Ovary (tissue), 9 donors: ENCODE results near the gene SEC24A. TPM values are rescaled to one million over a fixed set of nuclear protein-coding genes. Genes with fewer than 3 reads are reported as not detected.

Source experiments
- DNase-seq, 5 donors: peaks; one replicate each; pipeline ENCODE4 v3.0.0-alpha.2; 2019 to 2020
- H3K27ac ChIP-seq, 2 donors: fragments of 200-600 bp; one replicate each; pipeline versions ENCODE4 v1.5.1 to v1.8.0; 2019 to 2022
- H3K27me3 ChIP-seq: fragments of 200-600 bp; one replicate; pipeline ENCODE4 v1.8.0; 2022
- H3K36me3 ChIP-seq: fragments of 200-600 bp; sonication (generic); one replicate; pipeline ENCODE4 v1.5.1; 2019
- H3K4me1 ChIP-seq: one replicate; pipeline ENCODE4 v1.8.1; 2013; ENCODE audit warnings: mild to moderate bottlenecking, moderate library complexity; ENCODE audit not compliant: insufficient read depth
- H3K4me3 ChIP-seq: fragments of 200-600 bp; sonication (generic); one replicate; pipeline ENCODE4 v1.5.1; 2017
- H3K9me3 ChIP-seq, 2 donors: fragments of 200-600 bp in 1 of 2; sonication (generic) in 1 of 2; one replicate each; pipeline versions ENCODE4 v1.5.1 to v1.8.1; 2013 to 2019; ENCODE audit warnings: mild to moderate bottlenecking in 1 of 2, moderate library complexity in 1 of 2
- EP300 ChIP-seq: sonication (generic); formaldehyde crosslinking; IDR thresholded peaks from one replicate; pipeline ENCODE4 v1.6.1; 2017; ENCODE audit warnings: antibody characterized with exemption
- POLR2A ChIP-seq: fragments of 450-650 bp; IDR thresholded peaks from one replicate; pipeline ENCODE4 v1.6.1; 2017; ENCODE audit warnings: antibody characterized with exemption, mild to moderate bottlenecking, moderate library complexity
- WGBS, 3 donors: extraction: QIAGEN DNeasy Blood & Tissue Kit in 1 of 3; methylation state at CpG; one replicate each; pipeline versions ENCODE4 v1.1.5 to v1.1.7; 2013 to 2017; 5-methylcytosine and 5-hydroxymethylcytosine counted together
- intact Hi-C, 4 donors: fragments of 100-400 bp; cut with DNase I; formaldehyde crosslinking; loops; one replicate each; pipeline versions ENCODE4 v1.11.0 to v1.15.1; 2022 to 2023
- polyA plus RNA-seq, 2 donors: library from polyadenylated mRNA; stranded (reverse); fragments of 200-250 nt in 1 of 2; fragments of 350-450 nt in 1 of 2; fragmentation: Illumina TruSeq in 1 of 2; extraction: RNeasy Lipid Tissue Mini Kit (QIAGEN cat#74804) in 1 of 2; gene quantifications; one replicate each; pipeline ENCODE4 v1.2.3, GENCODE V29; 2013 to 2014
- total RNA-seq, 7 donors: library from RNA; depleted of rRNA in 2 of 7; stranded (reverse); fragments of >200 nt in 2 of 7; fragmentation: NEBNext Ultra II Directional in 3 of 7; extraction: Animal tissue kit (Norgen Biotek cat#: 25700) in 3 of 7; gene quantifications; one replicate each; pipeline versions ENCODE4 v1.1.0 to v1.2.4, GENCODE V29; 2016 to 2023
- TF ChIP-seq, protein P1 (sequence below), 3 donors: fragments of 450-650 bp in 2 of 3; fragments of 200-600 bp in 1 of 3; IDR thresholded peaks; one replicate each; pipeline versions ENCODE4 v1.5.1 to v1.8.0; 2016 to 2022; ENCODE audit warnings: antibody characterized with exemption in 3 of 3, mild to moderate bottlenecking in 1 of 3
- donor health status: DM: no; HTN: no; CAD: no; lungs with moderate emphysema.
- donor health status: DM: no; HTN: no; CAD: no.
- donor health status: Bipolar disorder and iron deficiency.
- donor health status: DM: yes; HTN: yes; CAD: no.
- donor health status: DM: no; HTN: no; CAD: no.
- donor health status: DM: yes; HTN: yes; CAD: no.

SEC24A gene
- total and polyA plus RNA-seq, 9 donors, result 5.0 to 22.3 (median 14.7) TPM

DNA sequence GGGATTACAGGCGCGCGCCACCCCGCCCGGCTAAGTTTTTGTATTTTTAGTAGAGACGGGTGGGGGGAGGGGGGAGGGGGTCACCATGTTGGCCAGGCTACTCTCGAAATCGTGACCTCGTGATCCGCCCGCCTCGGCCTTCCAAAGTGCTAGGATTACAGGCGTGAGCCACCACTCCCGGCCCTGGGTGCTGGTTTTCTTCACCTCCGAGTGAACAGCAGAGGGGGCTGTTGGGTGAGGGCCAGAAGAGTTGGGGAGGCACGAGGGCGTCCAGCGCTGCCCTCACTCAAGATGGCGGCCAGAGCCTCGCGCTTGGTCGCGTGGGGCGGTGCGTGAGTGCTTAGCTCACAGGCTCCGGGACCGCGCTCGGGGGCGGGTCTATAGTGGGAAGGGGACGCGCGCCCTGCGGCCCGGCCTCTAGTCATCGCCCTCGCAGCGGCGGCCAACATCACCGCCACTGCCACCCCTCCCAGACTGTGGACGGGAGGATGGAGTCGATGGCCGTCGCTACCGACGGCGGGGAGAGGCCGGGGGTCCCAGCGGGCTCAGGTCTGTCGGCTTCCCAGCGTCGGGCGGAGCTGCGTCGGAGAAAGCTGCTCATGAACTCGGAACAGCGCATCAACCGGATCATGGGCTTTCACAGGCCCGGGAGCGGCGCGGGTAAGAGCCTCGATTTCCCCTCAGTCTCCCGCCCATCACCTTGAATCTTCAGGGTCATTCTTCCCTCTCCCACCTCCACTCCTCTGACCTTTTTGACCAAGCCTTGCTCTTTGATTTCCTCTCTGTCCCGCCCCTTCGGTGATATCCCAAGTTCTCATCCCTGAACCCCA lies 89.8 kb downstream of the SEC24A start, which contains the start of gene CAMLG:
TSS of gene CAMLG (plus strand) at position 416 of the 830 bp plus-strand sequence. CDS start at position 489, 73 bp downstream.
- Histone ChIP-seq H3K27ac (peak within 1 kb of the TSS; percentile 67 to 94), H3K9me3 (no peaks in the 10 kb centered on the region), H3K27me3 (no peaks in the 10 kb centered on the region), H3K4me3 (peak within 1 kb of the TSS; percentile 61), H3K36me3 (no peaks in the 10 kb centered on the region), H3K4me1 (peaks cover 2% of the 10 kb centered on the region)
- intact Hi-C loops, result loop anchor here in 1 of 4 donors (5.0 kb wide), 1 partner anchor 109 kb away; the partner anchor contains the start of gene C5orf24
- DNase-seq, result peak; percentile 98 to 99 (median 98)
- TF ChIP-seq EP300, result no peak
- TF ChIP-seq POLR2A, result peak; percentile 94
- TF ChIP-seq, protein P1, sequence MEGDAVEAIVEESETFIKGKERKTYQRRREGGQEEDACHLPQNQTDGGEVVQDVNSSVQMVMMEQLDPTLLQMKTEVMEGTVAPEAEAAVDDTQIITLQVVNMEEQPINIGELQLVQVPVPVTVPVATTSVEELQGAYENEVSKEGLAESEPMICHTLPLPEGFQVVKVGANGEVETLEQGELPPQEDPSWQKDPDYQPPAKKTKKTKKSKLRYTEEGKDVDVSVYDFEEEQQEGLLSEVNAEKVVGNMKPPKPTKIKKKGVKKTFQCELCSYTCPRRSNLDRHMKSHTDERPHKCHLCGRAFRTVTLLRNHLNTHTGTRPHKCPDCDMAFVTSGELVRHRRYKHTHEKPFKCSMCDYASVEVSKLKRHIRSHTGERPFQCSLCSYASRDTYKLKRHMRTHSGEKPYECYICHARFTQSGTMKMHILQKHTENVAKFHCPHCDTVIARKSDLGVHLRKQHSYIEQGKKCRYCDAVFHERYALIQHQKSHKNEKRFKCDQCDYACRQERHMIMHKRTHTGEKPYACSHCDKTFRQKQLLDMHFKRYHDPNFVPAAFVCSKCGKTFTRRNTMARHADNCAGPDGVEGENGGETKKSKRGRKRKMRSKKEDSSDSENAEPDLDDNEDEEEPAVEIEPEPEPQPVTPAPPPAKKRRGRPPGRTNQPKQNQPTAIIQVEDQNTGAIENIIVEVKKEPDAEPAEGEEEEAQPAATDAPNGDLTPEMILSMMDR (IDR thresholded peaks at IDR 0.05), result peak in 2 of 3 donors; percentile 53 to 62
- WGBS, 3 donors, result 0 to 1% (median 0%) methylated on average over 33 to 66 of the region's 66 CpGs

DNA sequence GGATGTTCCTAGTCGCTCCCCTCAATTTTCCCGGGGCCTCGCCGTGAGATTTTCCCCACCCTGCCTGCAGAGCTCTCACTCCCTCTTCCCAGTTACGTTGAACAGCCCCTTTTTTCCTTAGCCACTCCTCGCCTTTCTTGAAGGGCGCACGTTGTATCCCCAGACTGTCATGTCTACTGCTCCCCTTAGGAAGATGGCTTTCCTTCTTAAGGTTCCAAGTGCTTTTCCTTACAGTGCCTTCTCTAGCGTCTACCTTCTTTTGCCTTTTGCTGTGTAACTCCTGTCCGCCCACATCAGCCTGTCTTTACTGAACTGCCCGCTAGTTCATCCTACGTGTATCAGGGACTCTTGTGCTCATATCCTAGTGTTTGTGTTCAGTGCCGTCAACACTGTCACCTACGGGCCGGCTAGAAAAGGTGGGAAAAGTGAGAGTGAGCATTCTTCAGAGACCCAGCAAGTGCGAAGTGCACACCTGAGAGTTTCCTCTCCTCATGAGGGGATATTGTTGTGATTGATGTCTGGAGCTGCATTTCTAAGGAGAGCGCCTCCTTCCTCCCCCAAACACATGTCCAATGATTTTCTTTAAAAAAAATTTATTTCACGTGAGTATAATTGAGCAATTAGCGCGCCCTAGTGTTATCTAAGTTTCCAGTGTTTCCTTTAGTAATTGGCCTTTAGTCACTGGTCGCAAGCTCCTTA lies 90.5 kb downstream of the SEC24A start:
- Histone ChIP-seq H3K9me3 (no peaks in the 10 kb centered on the region), H3K36me3 (no peaks in the 10 kb centered on the region), H3K4me1 (peaks cover 2% of the 10 kb centered on the region), H3K4me3 (peak overlapping the region; percentile 61), H3K27me3 (no peaks in the 10 kb centered on the region), H3K27ac (peak overlapping the region; percentile 67 to 94)
- WGBS, 3 donors, result 2% methylated on average over 21 of the region's 21 CpGs
- peak in 2 of 5 donors; percentile 18 to 31 for DNase-seq
- intact Hi-C loops, result loop anchor here in 1 of 4 donors (5.0 kb wide), 1 partner anchor 108 kb away; the partner anchor contains the start of gene C5orf24
- TF ChIP-seq EP300 (no peak), POLR2A (no peak)
- TF ChIP-seq, protein P1 (IDR thresholded peaks at IDR 0.05), result no peak

DNA sequence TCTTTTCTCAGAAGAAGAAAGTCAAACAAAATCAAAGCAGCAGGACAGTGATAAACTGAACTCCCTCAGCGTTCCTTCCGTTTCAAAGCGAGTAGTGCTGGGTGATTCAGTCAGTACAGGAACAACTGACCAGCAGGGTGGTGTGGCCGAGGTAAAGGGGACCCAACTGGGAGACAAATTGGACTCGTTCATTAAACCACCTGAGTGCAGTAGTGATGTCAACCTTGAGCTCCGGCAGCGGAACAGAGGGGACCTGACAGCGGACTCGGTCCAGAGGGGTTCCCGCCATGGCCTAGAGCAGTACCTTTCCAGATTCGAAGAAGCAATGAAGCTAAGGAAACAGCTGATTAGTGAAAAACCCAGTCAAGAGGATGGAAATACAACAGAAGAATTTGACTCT lies 92.5 kb downstream of the SEC24A start:
- no peak overlapping the region for H3K4me3 ChIP-seq
- H3K27ac ChIP-seq, result no peak overlapping the region
- H3K36me3 ChIP-seq, result no peaks in the 10 kb centered on the region
- DNase-seq, result no peak
- no peaks in the 10 kb centered on the region for H3K9me3 ChIP-seq
- H3K4me1 ChIP-seq, result peaks cover 2% of the 10 kb centered on the region
- intact Hi-C loops, result loop anchor here in 2 of 4 donors (5.0 to 10.0 kb wide), 2 partner anchors 164 to 166 kb away; partner anchors contain the start of gene PCBD2 (in 2 of the 2)
- H3K27me3 ChIP-seq, result no peaks in the 10 kb centered on the region
- no peak for TF ChIP-seq EP300
- TF ChIP-seq, protein P1 (IDR thresholded peaks at IDR 0.05), result no peak
- TF ChIP-seq POLR2A, result no peak
- WGBS, 3 donors, result 82 to 90% (median 88%) methylated on average over 11 of the region's 11 CpGs

DNA sequence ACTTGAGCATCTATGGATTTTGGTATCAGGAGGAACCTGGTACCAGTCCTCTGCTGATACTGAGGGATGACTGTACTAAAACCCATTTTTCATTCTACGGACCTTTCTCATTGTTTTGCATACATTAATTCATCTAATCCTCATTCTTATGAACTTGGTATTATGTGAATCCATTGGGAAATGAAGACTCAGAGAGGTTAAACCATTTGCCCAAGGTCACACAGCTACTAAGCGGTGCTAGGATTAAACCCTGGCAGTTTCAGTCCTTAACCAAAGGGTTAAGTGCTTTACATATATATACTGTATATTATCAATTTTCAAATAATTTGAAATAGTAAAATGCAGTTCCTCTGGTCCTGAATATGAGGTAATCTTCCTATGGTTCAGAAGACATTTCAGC lies 93.5 kb downstream of the SEC24A start:
- no peaks in the 10 kb centered on the region for H3K36me3 ChIP-seq
- intact Hi-C loops, result loop anchor here in 2 of 4 donors (5.0 to 10.0 kb wide), 2 partner anchors 163 to 165 kb away; partner anchors contain the start of gene PCBD2 (in 2 of the 2)

More for the DNA sequence above, 93.5 kb downstream of the SEC24A start:
- Histone ChIP-seq H3K27ac (no peak overlapping the region), H3K4me3 (no peak overlapping the region), H3K9me3 (no peaks in the 10 kb centered on the region), H3K4me1 (peaks cover 2% of the 10 kb centered on the region), H3K27me3 (no peaks in the 10 kb centered on the region)
- no peak for DNase-seq
- no peak for TF ChIP-seq POLR2A
- WGBS, 3 donors, result 91 to 97% (median 95%) methylated on average over 2 of the region's 2 CpGs
